Mammary epithelial cell (primary cell): ENCODE measurements around the gene POMC.

Source experiments
- EZH2 ChIP-seq: IDR thresholded peaks from 2 replicates; pipeline ENCODE4 v1.6.1; 2012; ENCODE audit warnings: low read length, inconsistent platforms, borderline replicate concordance
- TF ChIP-seq, protein P1 (sequence below), 2 donors: IDR thresholded peaks in 1 of 2; conservative IDR thresholded peaks in 1 of 2; 2 replicates each; pipeline ENCODE4 v1.5.1; 2011 to 2012; ENCODE audit warnings: inconsistent platforms in 2 of 2, low read length in 2 of 2, mild to moderate bottlenecking in 2 of 2, control low read depth in 1 of 2, low read depth in 1 of 2; ENCODE audit not compliant: insufficient read depth in 1 of 2; ENCODE audit errors: extremely low read depth in 1 of 2

DNA sequence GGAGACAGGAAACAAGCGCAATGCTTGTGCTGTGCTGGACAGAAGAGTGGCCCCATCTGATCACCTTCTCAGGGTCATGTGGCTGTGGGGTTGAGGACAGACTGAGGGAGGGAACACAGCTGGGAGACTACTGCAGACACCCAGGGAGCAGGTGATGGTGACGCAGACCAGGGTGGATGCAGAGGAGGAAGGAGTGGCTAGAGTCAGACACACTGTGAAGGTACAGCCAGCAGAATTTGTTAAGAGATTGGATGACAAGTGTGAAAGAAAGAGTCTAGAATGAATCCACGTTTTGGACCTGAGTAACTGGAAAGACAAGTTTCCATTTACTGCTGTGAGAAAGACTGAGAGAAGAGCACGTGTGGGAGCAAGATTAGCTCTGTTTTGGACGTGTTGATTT, 15.9 kb upstream of the POMC start:
- TF ChIP-seq, protein P1, sequence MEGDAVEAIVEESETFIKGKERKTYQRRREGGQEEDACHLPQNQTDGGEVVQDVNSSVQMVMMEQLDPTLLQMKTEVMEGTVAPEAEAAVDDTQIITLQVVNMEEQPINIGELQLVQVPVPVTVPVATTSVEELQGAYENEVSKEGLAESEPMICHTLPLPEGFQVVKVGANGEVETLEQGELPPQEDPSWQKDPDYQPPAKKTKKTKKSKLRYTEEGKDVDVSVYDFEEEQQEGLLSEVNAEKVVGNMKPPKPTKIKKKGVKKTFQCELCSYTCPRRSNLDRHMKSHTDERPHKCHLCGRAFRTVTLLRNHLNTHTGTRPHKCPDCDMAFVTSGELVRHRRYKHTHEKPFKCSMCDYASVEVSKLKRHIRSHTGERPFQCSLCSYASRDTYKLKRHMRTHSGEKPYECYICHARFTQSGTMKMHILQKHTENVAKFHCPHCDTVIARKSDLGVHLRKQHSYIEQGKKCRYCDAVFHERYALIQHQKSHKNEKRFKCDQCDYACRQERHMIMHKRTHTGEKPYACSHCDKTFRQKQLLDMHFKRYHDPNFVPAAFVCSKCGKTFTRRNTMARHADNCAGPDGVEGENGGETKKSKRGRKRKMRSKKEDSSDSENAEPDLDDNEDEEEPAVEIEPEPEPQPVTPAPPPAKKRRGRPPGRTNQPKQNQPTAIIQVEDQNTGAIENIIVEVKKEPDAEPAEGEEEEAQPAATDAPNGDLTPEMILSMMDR (conservative IDR thresholded peaks at IDR 0.05 in 1 of 2, IDR thresholded peaks at IDR 0.05 in 1 of 2; ENCODE audit: extremely low read depth in 1 of 2, insufficient read depth in 1 of 2, low read depth in 1 of 2, low read length in 2 of 2), result no peak
- TF ChIP-seq EZH2, result no peak
